DMS79 treated with DMSO at 0.1 percent for 48 hours (cell line): ENCODE measurements around the gene RBP3.

Experiments
- DNase-seq: peaks from one replicate; lab custom pipeline; 2025; lab: John Stamatoyannopoulos, UW

The RBP3 gene

GRCh38 chr10:47358457-47358856 is 10.3 kb downstream of the RBP3 start:
- DNase-seq = no peak

- no peak for DNase-seq
These were observed 10.9 kb downstream of the RBP3 start for GRCh38 chr10:47359101-47359500.

GRCh38 chr10:47359626-47360418 is 11.7 kb downstream of the RBP3 start:
- DNase-seq = no peak

GRCh38 chr10:47360419-47361040 is 12.4 kb downstream of the RBP3 start:
- DNase-seq = no peak

- no peak for DNase-seq
These were observed 13.1 kb downstream of the RBP3 start for GRCh38 chr10:47361293-47361692.

GRCh38 chr10:47362199-47362598 is 14.0 kb downstream of the RBP3 start:
- DNase-seq = no peak

- DNase-seq = no peak
These were observed 15.6 kb downstream of the RBP3 start for GRCh38 chr10:47363781-47364180.

- DNase-seq = peak; percentile 33
These were observed 16.2 kb downstream of the RBP3 start for GRCh38 chr10:47364366-47364765.

- no peak for DNase-seq
These were observed 16.7 kb downstream of the RBP3 start for GRCh38 chr10:47364911-47365310.

GRCh38 chr10:47365431-47366180 is 17.4 kb downstream of the RBP3 start:
- no peak for DNase-seq

GRCh38 chr10:47366181-47366631 is 18.0 kb downstream of the RBP3 start:
- DNase-seq = no peak

GRCh38 chr10:47366731-47367460 is 18.7 kb downstream of the RBP3 start:
- DNase-seq = no peak

GRCh38 chr10:47367646-47368045 is 19.5 kb downstream of the RBP3 start:
- DNase-seq = no peak

- no peak for DNase-seq
These were observed 20.4 kb downstream of the RBP3 start for GRCh38 chr10:47368431-47369180.

GRCh38 chr10:47369251-47369894 is 21.2 kb downstream of the RBP3 start:
- no peak for DNase-seq

GRCh38 chr10:47370015-47370767 is 22.0 kb downstream of the RBP3 start:
- DNase-seq = no peak

GRCh38 chr10:47370878-47371277 is 22.7 kb downstream of the RBP3 start:
- no peak for DNase-seq

- no peak for DNase-seq
These were observed 23.7 kb downstream of the RBP3 start for GRCh38 chr10:47371629-47372485.

GRCh38 chr10:47372726-47373125 is 24.6 kb downstream of the RBP3 start:
- no peak for DNase-seq
